Smooth muscle cell (in vitro differentiated cells): ENCODE results near the gene TMEM54. TPM values are rescaled to one million over a fixed set of nuclear protein-coding genes. Genes with fewer than 3 reads are reported as not detected.

Experiments used
- DNase-seq: peaks from one replicate; lab custom pipeline; 2025; ENCODE audit not compliant: unreplicated experiment; lab: John Stamatoyannopoulos, UW
- H2AFZ ChIP-seq: fragments of 200-600 bp; sonication (generic); 2 replicates; pipeline ENCODE4 v1.6.0; 2016; ENCODE audit warnings: antibody characterized with exemption, low read depth, mild to moderate bottlenecking
- H3F3A ChIP-seq: fragments of 200-600 bp; sonication (generic); 2 replicates; pipeline ENCODE4 v1.6.0; 2017; ENCODE audit warnings: antibody characterized with exemption, low read depth
- H3K27ac ChIP-seq: fragments of 200-600 bp; sonication (generic); 2 replicates; pipeline ENCODE4 v1.5.1; 2016; ENCODE audit warnings: low read depth, mild to moderate bottlenecking
- H3K27me3 ChIP-seq: fragments of 200-600 bp; sonication (generic); 2 replicates; pipeline ENCODE4 v1.6.1; 2016; ENCODE audit warnings: low read depth, mild to moderate bottlenecking
- H3K36me3 ChIP-seq: fragments of 200-600 bp; sonication (generic); 2 replicates; pipeline ENCODE4 v1.5.1; 2016; ENCODE audit warnings: low read depth
- H3K4me1 ChIP-seq: fragments of 200-600 bp; sonication (generic); 2 replicates; pipeline ENCODE4 v1.5.1; 2016; ENCODE audit warnings: low read depth
- H3K4me2 ChIP-seq: fragments of 200-600 bp; sonication (generic); 2 replicates; pipeline ENCODE4 v1.6.0; 2016; ENCODE audit warnings: mild to moderate bottlenecking
- H3K4me3 ChIP-seq: fragments of 200-600 bp; sonication (generic); 2 replicates; pipeline ENCODE4 v1.5.1; 2016; ENCODE audit warnings: mild to moderate bottlenecking
- H3K79me2 ChIP-seq: fragments of 200-600 bp; sonication (generic); 2 replicates; pipeline ENCODE4 v1.6.0; 2016; ENCODE audit warnings: low read depth, mild to moderate bottlenecking
- H3K9ac ChIP-seq: fragments of 200-600 bp; sonication (generic); 2 replicates; pipeline ENCODE4 v1.6.0; 2016; ENCODE audit warnings: low read depth
- H3K9me3 ChIP-seq: fragments of 200-600 bp; sonication (generic); replicated peaks from 2 replicates; pipeline ENCODE4 v1.5.1; 2016; ENCODE audit warnings: low read depth
- H4K20me1 ChIP-seq: fragments of 200-600 bp; sonication (generic); 2 replicates; pipeline ENCODE4 v1.6.0; 2016; ENCODE audit warnings: low read depth
- WGBS: methylation state at CpG from one replicate; pipeline ENCODE4 v1.1.7; 2016; ENCODE audit warnings: low lambda C conversion rate; 5-methylcytosine and 5-hydroxymethylcytosine counted together
- polyA plus RNA-seq: library from polyadenylated mRNA; unstranded; fragments of >200 nt; fragmentation: Nextera tagmentation; extraction: Ambion mirVana; gene quantifications from 2 replicates; pipeline ENCODE4 v1.2.1, GENCODE V29; 2016
- total RNA-seq: library from RNA; depleted of rRNA; stranded (reverse); fragments of >200 nt; gene quantifications from 2 replicates; pipeline ENCODE4 v1.2.3, GENCODE V29; 2014
- TF ChIP-seq, protein P1 (sequence below): fragments of 200-600 bp; sonication (generic); IDR thresholded peaks from 2 replicates; pipeline ENCODE4 v1.5.1; 2017; ENCODE audit warnings: borderline replicate concordance, mild to moderate bottlenecking, antibody characterized with exemption; ENCODE audit not compliant: insufficient read depth, poor library complexity, severe bottlenecking

TMEM54 gene
- total and polyA plus RNA-seq, 2 experiments from 2014 or later: 59.0 to 84.1 TPM

DNA sequence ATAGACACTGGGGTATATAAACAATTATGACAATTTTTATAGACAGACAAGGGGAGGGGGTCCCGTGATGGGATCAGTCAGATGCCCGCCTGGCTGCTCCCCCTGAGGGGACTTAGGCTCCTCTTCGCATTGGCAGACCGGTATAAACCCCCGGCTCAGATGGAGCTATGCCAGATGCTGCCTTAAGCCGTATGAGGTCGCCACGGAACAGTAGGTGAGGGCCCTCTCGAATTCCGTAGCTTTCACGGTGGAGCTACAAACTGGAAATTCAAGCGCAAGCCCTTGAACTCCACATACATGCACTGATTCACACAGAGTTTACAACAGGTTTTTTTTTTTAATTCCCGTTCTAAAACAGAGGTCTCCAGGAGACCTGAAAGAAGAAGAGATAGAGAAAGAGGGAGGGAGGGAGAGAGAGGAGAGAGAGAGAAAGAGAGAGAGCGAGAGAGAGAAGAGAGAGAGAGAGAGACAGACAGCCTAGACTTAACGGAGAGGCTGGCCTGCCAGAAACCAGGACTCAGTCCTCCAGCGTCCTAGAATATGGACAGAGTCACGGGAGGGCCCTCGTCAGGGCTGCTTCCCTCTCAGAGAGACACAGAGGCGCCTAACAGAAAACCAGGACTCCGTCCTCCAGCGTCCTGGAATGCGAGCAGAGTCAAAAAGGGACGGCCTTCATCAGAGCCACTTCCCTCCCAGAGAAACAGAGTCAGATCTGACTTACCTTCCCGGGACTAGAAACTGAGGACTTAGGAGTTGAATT is 24.4 kb upstream of the TMEM54 start:
- peak overlapping the region; percentile 29 for H3K27ac ChIP-seq
- no peaks in the 10 kb centered on the region for H3K36me3 ChIP-seq
- H3F3A ChIP-seq: no peaks in the 10 kb centered on the region
- H3K79me2 ChIP-seq: no peaks in the 10 kb centered on the region
- H3K9me3 ChIP-seq: no peaks in the 10 kb centered on the region
- H3K4me1 ChIP-seq: peaks cover 17% of the 10 kb centered on the region
- H3K9ac ChIP-seq: peak overlapping the region; percentile 19
- H3K4me3 ChIP-seq: peak overlapping the region; percentile 37
- WGBS: 9% methylated on average over 23 of the region's 24 CpGs
- H3K4me2 ChIP-seq: peak overlapping the region; percentile 83
- peak overlapping the region; percentile 95 for H2AFZ ChIP-seq
- H3K27me3 ChIP-seq: no peaks in the 10 kb centered on the region
- peak; percentile 15 for DNase-seq
- no peaks in the 10 kb centered on the region for H4K20me1 ChIP-seq
- TF ChIP-seq, protein P1, sequence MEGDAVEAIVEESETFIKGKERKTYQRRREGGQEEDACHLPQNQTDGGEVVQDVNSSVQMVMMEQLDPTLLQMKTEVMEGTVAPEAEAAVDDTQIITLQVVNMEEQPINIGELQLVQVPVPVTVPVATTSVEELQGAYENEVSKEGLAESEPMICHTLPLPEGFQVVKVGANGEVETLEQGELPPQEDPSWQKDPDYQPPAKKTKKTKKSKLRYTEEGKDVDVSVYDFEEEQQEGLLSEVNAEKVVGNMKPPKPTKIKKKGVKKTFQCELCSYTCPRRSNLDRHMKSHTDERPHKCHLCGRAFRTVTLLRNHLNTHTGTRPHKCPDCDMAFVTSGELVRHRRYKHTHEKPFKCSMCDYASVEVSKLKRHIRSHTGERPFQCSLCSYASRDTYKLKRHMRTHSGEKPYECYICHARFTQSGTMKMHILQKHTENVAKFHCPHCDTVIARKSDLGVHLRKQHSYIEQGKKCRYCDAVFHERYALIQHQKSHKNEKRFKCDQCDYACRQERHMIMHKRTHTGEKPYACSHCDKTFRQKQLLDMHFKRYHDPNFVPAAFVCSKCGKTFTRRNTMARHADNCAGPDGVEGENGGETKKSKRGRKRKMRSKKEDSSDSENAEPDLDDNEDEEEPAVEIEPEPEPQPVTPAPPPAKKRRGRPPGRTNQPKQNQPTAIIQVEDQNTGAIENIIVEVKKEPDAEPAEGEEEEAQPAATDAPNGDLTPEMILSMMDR: no peak

GRCh38 chr1:32924881-32925344 is 23.7 kb upstream of the TMEM54 start:
- H3K9me3 ChIP-seq: no peaks in the 10 kb centered on the region
- peaks cover 17% of the 10 kb centered on the region for H3K4me1 ChIP-seq
- TF ChIP-seq, protein P1: no peak
- peak overlapping the region; percentile 37 for H3K4me3 ChIP-seq
- WGBS: 7% methylated on average over 25 of the region's 31 CpGs
- no peaks in the 10 kb centered on the region for H4K20me1 ChIP-seq
- H3K36me3 ChIP-seq: no peaks in the 10 kb centered on the region
- H3K9ac ChIP-seq: no peak overlapping the region
- H3F3A ChIP-seq: no peaks in the 10 kb centered on the region
- peak overlapping the region; percentile 83 for H3K4me2 ChIP-seq
- H3K27me3 ChIP-seq: no peaks in the 10 kb centered on the region
- no peaks in the 10 kb centered on the region for H3K79me2 ChIP-seq
- H2AFZ ChIP-seq: peak overlapping the region; percentile 84
- no peak for DNase-seq
- H3K27ac ChIP-seq: no peak overlapping the region

GRCh38 chr1:32920833-32921232 is 19.6 kb upstream of the TMEM54 start:
- Histone ChIP-seq H3K4me3 (no peak overlapping the region), H3K9ac (no peak overlapping the region), H3K79me2 (no peaks in the 10 kb centered on the region), H4K20me1 (no peaks in the 10 kb centered on the region), H3K27ac (no peak overlapping the region), H3K4me2 (no peak overlapping the region), H3K4me1 (peaks cover 14% of the 10 kb centered on the region), H2AFZ (no peak overlapping the region), H3F3A (no peaks in the 10 kb centered on the region), H3K9me3 (no peaks in the 10 kb centered on the region), H3K36me3 (no peaks in the 10 kb centered on the region), H3K27me3 (no peaks in the 10 kb centered on the region)
- TF ChIP-seq, protein P1: no peak
- no peak for DNase-seq
- WGBS: 92% methylated on average over 7 of the region's 7 CpGs
